GM13976 (cell line): ENCODE results near the gene CCNG2.

Experiments
- DNase-seq: peaks from one replicate; pipeline ENCODE4 v3.0.0; 2012; ENCODE audit warnings: low spot score
- in situ Hi-C: fragments of 300-500 bp; cut with MboI; formaldehyde crosslinking; loops from one replicate; pipeline ENCODE4 v1.12.0; 2022; ENCODE audit warnings: low sequenced_read_pairs, mixed read lengths, inconsistent platforms; ENCODE audit not compliant: unreplicated experiment
- TF ChIP-seq, protein P1 (sequence below): IDR thresholded peaks from 2 replicates; pipeline ENCODE4 v1.5.1; 2012; ENCODE audit warnings: borderline replicate concordance, mild to moderate bottlenecking; ENCODE audit not compliant: insufficient read depth; ENCODE audit errors: extremely low read depth, missing control alignments, control extremely low read depth

CCNG2 gene

GRCh38 chr4:77201857-77202256 lies 44.9 kb downstream of the CCNG2 start:
- in situ Hi-C loops = loop anchor here (5.0 to 25.0 kb wide), 2 partner anchors 105 to 690 kb away; no protein-coding TSS in a partner anchor
- no peak for DNase-seq
- TF ChIP-seq, protein P1, sequence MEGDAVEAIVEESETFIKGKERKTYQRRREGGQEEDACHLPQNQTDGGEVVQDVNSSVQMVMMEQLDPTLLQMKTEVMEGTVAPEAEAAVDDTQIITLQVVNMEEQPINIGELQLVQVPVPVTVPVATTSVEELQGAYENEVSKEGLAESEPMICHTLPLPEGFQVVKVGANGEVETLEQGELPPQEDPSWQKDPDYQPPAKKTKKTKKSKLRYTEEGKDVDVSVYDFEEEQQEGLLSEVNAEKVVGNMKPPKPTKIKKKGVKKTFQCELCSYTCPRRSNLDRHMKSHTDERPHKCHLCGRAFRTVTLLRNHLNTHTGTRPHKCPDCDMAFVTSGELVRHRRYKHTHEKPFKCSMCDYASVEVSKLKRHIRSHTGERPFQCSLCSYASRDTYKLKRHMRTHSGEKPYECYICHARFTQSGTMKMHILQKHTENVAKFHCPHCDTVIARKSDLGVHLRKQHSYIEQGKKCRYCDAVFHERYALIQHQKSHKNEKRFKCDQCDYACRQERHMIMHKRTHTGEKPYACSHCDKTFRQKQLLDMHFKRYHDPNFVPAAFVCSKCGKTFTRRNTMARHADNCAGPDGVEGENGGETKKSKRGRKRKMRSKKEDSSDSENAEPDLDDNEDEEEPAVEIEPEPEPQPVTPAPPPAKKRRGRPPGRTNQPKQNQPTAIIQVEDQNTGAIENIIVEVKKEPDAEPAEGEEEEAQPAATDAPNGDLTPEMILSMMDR = no peak

DNA sequence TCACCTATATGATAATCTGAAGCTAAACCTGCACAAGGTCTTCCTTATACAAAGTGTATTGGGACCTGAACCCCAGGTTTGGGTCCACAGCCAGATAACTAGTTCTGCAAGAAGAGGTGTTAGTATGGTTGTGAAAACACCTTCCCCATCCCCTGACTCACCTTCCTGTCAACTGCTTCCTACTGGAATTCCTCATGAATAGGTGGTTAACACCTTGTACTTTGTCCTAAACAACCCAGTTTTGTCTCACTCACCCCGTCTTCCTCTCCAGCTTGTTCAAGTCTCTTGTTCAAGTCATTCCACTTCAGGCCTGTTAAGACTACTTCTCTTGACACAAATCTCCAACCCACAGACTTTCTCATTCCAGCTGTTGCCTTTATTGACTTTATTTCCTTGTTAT lies 45.5 kb downstream of the CCNG2 start:
- TF ChIP-seq, protein P1 = no peak
- no peak for DNase-seq
- in situ Hi-C loops = loop anchor here (5.0 to 25.0 kb wide), 2 partner anchors 105 to 690 kb away; no protein-coding TSS in a partner anchor

DNA sequence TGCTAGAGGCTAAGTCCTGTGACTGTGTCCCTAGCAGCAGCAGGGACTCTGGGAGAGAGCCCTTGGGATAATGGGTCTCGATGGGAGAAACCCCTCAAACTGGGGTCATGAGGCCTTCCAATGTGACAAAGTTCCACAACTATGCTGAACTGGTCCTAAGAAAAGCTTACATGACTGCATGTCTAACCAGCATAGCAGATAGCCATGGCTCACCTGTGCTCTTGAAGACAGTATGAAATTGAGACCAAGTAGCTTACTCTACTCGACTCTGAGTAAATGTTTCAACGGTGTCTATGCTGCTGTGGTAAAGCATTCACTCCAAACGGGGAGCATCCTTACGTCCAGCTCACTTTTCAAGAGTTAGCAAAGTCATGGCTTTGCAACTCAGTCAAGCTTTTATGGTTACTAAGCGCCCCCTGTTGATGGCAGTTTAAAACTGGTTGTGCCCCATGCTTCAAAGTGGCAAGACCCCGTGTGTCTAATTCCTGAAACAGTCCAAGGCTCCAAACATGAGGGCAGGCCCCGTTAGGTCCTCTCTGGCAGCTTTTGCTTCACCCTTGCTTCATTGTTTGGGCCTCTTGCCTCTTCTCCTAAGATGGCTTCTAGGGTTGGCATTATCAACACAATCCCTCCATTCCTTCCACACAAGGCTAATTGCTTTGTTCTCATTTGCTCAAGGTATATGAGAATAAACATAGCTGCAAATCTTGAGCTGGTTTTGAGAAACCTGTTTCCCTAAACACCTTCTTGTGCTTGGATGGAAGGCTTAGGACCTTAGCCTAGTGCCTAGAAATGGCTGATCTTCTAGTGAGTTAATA lies 46.6 kb downstream of the CCNG2 start:
- in situ Hi-C loops = loop anchor here (5.0 to 25.0 kb wide), 2 partner anchors 106 to 691 kb away; no protein-coding TSS in a partner anchor
- TF ChIP-seq, protein P1 = peak; percentile 63
- DNase-seq = peak; percentile 64

DNA sequence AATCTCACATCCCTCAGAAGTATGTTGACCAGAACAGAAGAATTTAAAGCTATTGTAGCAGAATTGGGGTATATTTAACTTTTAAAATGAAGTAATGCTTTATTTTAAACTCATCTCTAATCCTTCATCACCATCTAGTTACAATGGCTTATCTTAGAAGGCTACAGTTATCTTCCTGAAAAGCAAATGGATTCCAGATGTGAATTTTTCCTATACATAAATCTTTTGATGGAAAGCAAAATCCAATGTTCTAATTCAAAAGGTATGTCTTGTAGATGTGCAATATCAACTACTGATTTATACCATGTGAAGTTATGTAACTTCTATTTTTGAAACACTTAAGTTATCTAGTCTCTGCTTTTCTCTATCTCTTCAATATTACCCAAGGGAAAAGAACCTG lies 47.6 kb downstream of the CCNG2 start:
- TF ChIP-seq, protein P1 = no peak
- in situ Hi-C loops = loop anchor here (5.0 to 25.0 kb wide), 2 partner anchors 107 to 692 kb away; no protein-coding TSS in a partner anchor
- no peak for DNase-seq

DNA sequence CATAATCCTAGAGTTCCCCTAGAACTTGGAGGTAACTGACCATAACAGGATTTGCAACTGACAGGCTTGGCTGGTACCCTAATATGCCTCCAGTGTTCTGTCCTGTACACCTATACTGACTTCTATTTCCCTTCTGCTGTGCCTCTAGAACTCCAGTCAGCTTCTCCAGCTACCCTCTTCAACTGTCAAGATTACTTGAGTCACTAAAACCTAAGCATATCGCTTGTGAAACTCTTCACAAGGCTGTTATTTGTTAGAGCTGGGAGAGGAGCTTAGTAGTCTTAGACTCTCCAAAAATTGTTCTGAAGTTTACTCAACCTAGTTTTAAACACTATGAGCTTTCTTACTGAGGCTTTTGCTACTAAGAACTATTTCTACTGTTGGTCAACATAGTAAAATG lies 52.0 kb downstream of the CCNG2 start:
- TF ChIP-seq, protein P1 = no peak
- in situ Hi-C loops = loop anchor here (25.0 kb wide), 1 partner anchor 697 kb away; no protein-coding TSS in a partner anchor
- no peak for DNase-seq

DNA sequence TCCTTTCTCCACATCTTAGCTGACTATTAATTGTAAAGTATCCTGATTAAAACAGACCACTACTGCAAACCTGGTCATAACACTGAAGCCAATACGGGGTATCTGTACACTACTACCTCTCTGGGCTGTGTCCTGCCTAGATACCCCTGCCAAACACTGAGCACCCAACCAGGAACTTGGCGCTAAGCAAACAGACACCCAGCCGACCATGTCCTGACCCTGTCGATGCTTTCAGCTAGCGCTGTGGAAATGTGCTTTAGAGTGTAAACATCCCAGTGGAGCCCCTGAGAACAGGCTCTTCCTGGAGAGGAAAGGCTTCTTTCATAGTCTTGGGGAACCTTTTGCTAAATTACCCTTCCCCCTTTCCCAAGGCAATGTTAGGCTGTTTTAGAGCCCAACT lies 52.9 kb downstream of the CCNG2 start:
- TF ChIP-seq, protein P1 = no peak
- in situ Hi-C loops = loop anchor here (25.0 kb wide), 1 partner anchor 698 kb away; no protein-coding TSS in a partner anchor
- no peak for DNase-seq
